HG02852 (cell line): ENCODE results near the gene PTPRT.
"Not testable (repeated sequence)": the region's sequence is repeated elsewhere in the genome, so short reads cannot be mapped to it uniquely, and the experiment has no call there.

ENCODE experiments used
- ATAC-seq: cut with Tn5 transposase; IDR thresholded peaks from one replicate; pipeline ENCODE4 v1.9.1; 2021; ENCODE audit warnings: mild to moderate bottlenecking, moderate library complexity; ENCODE audit not compliant: unreplicated experiment

Gene PTPRT

GRCh38 chr20:42920776-42921175, 268.9 kb downstream of the PTPRT start:
- no peak for ATAC-seq

GRCh38 chr20:42919316-42919715, 270.4 kb downstream of the PTPRT start:
- no peak for ATAC-seq

- no peak for ATAC-seq
These were observed 274.6 kb downstream of the PTPRT start for GRCh38 chr20:42915081-42915480.

- ATAC-seq, result no peak
These were observed 275.4 kb downstream of the PTPRT start for GRCh38 chr20:42914302-42914701.

GRCh38 chr20:42910808-42911207, 278.9 kb downstream of the PTPRT start:
- ATAC-seq, result not testable (repeated sequence)

GRCh38 chr20:42907730-42908129, 282.0 kb downstream of the PTPRT start:
- ATAC-seq, result no peak

GRCh38 chr20:42906120-42906519, 283.6 kb downstream of the PTPRT start:
- no peak for ATAC-seq

GRCh38 chr20:42902509-42902908, 287.2 kb downstream of the PTPRT start:
- no peak for ATAC-seq

- no peak for ATAC-seq
These were observed 287.8 kb downstream of the PTPRT start for GRCh38 chr20:42901689-42902440.

- not testable (repeated sequence) for ATAC-seq
These were observed 288.9 kb downstream of the PTPRT start for GRCh38 chr20:42900764-42901163.

- no peak for ATAC-seq
These were observed 294.7 kb downstream of the PTPRT start for GRCh38 chr20:42895020-42895419.

GRCh38 chr20:42894483-42894882, 295.2 kb downstream of the PTPRT start:
- ATAC-seq, result no peak

- no peak for ATAC-seq
These were observed 300.2 kb downstream of the PTPRT start for GRCh38 chr20:42889517-42889916.

- ATAC-seq, result no peak
These were observed 302.4 kb downstream of the PTPRT start for GRCh38 chr20:42887281-42887680.

- no peak for ATAC-seq
These were observed 302.9 kb downstream of the PTPRT start for GRCh38 chr20:42886801-42887200.

GRCh38 chr20:42886046-42886445, 303.7 kb downstream of the PTPRT start:
- no peak for ATAC-seq

- no peak for ATAC-seq
These were observed 314.1 kb downstream of the PTPRT start for GRCh38 chr20:42875581-42875980.

- no peak for ATAC-seq
These were observed 316.4 kb downstream of the PTPRT start for GRCh38 chr20:42873259-42873658.

GRCh38 chr20:42864116-42864515, 325.6 kb downstream of the PTPRT start:
- ATAC-seq, result no peak

- ATAC-seq, result no peak
These were observed 327.3 kb downstream of the PTPRT start for GRCh38 chr20:42862446-42862845.

- no peak for ATAC-seq
These were observed 332.3 kb downstream of the PTPRT start for GRCh38 chr20:42857446-42857845.

GRCh38 chr20:42855896-42856295, 333.8 kb downstream of the PTPRT start:
- ATAC-seq, result no peak

- no peak for ATAC-seq
These were observed 337.0 kb downstream of the PTPRT start for GRCh38 chr20:42852691-42853090.
